MM.1S (cell line): ENCODE data around the gene SRPK2.

Experiments
- DNase-seq: peaks from one replicate; pipeline ENCODE4 v3.0.0-alpha.2; 2015
- H2AFZ ChIP-seq: fragments of 300-600 bp; sonication (generic); 2 replicates; pipeline ENCODE4 v1.6.0; 2016; ENCODE audit warnings: antibody characterized with exemption, low read length
- H3F3A ChIP-seq: fragments of 300-600 bp; sonication (generic); 2 replicates; pipeline ENCODE4 v1.6.1; 2016; ENCODE audit warnings: mild to moderate bottlenecking, antibody characterized with exemption, low read length, moderate library complexity, mixed read lengths; ENCODE audit not compliant: insufficient read depth
- H3K27ac ChIP-seq: fragments of 300-600 bp; sonication (generic); 2 replicates; pipeline ENCODE4 v1.5.1; 2016; ENCODE audit warnings: mild to moderate bottlenecking, low read length
- H3K27me3 ChIP-seq: fragments of 300-600 bp; sonication (generic); replicated peaks from 2 replicates; pipeline ENCODE4 v1.6.0; 2016; ENCODE audit warnings: low read length; ENCODE audit not compliant: insufficient read depth
- H3K36me3 ChIP-seq: fragments of 300-600 bp; sonication (generic); replicated peaks from 2 replicates; pipeline ENCODE4 v1.6.1; 2016; ENCODE audit warnings: mild to moderate bottlenecking, low read length, mixed read lengths; ENCODE audit not compliant: insufficient read depth
- H3K4me1 ChIP-seq: fragments of 300-600 bp; sonication (generic); 2 replicates; pipeline ENCODE4 v1.6.1; 2016; ENCODE audit warnings: low read length, mixed read lengths
- H3K4me2 ChIP-seq: fragments of 300-600 bp; sonication (generic); 2 replicates; pipeline ENCODE4 v1.6.0; 2016; ENCODE audit warnings: low read depth, low read length
- H3K4me3 ChIP-seq: fragments of 300-600 bp; sonication (generic); 2 replicates; pipeline ENCODE4 v1.5.1; 2016; ENCODE audit warnings: low read length, mixed read lengths
- H3K79me2 ChIP-seq: fragments of 300-600 bp; sonication (generic); 2 replicates; pipeline ENCODE4 v1.6.1; 2016; ENCODE audit warnings: mixed run types, low read length, mixed read lengths
- H3K9ac ChIP-seq: fragments of 300-600 bp; sonication (generic); 2 replicates; pipeline ENCODE4 v1.6.1; 2016; ENCODE audit warnings: low read length, mixed read lengths
- H3K9me2 ChIP-seq: fragments of 300-600 bp; sonication (generic); replicated peaks from 2 replicates; pipeline ENCODE4 v1.6.1; 2016; ENCODE audit warnings: mild to moderate bottlenecking, low read length, mixed read lengths; ENCODE audit not compliant: insufficient read depth
- H3K9me3 ChIP-seq: fragments of 300-600 bp; sonication (generic); replicated peaks from 2 replicates; pipeline ENCODE4 v1.6.1; 2016; ENCODE audit warnings: mild to moderate bottlenecking, low read length, mixed read lengths; ENCODE audit not compliant: insufficient read depth
- H4K20me1 ChIP-seq: fragments of 300-600 bp; sonication (generic); 2 replicates; pipeline ENCODE4 v1.6.1; 2016; ENCODE audit warnings: mild to moderate bottlenecking, low read length, moderate library complexity, mixed read lengths; ENCODE audit not compliant: insufficient read depth
- CTCF ChIP-seq: fragments of 300-600 bp; sonication (generic); IDR thresholded peaks from 2 replicates; pipeline ENCODE4 v1.5.1; 2016; ENCODE audit warnings: antibody characterized with exemption, low read length, mixed read lengths
- EZH2 ChIP-seq: fragments of 300-600 bp; sonication (generic); optimal IDR thresholded peaks from 2 replicates; pipeline ENCODE3; 2017; ENCODE audit warnings: low read depth, mild to moderate bottlenecking, antibody characterized with exemption, low read length, mixed read lengths
- EZH2phosphoT487 ChIP-seq: fragments of 300-600 bp; sonication (generic); IDR thresholded peaks from 2 replicates; pipeline ENCODE4 v1.6.1; 2018; ENCODE audit warnings: antibody characterized with exemption, low read length

SRPK2 gene

GRCh38 chr7:105180002-105180401 is 208.7 kb downstream of the SRPK2 start:
- Histone ChIP-seq H3K27ac (no peak overlapping the region), H3K79me2 (peaks cover 88% of the 10 kb centered on the region), H3K9me2 (no peaks in the 10 kb centered on the region), H3K27me3 (no peaks in the 10 kb centered on the region), H3F3A (no peaks in the 10 kb centered on the region), H4K20me1 (no peaks in the 10 kb centered on the region), H3K4me3 (no peak overlapping the region), H3K9me3 (no peaks in the 10 kb centered on the region), H2AFZ (no peak overlapping the region), H3K9ac (no peak overlapping the region), H3K36me3 (no peaks in the 10 kb centered on the region), H3K4me1 (no peaks in the 10 kb centered on the region), H3K4me2 (no peak overlapping the region)
- no peak for DNase-seq
- TF ChIP-seq CTCF (no peak), EZH2 (no peak), EZH2phosphoT487 (no peak)

GRCh38 chr7:105178928-105179541 is 209.7 kb downstream of the SRPK2 start:
- Histone ChIP-seq H3K4me2 (no peak overlapping the region), H3K9me3 (no peaks in the 10 kb centered on the region), H4K20me1 (no peaks in the 10 kb centered on the region), H3K9me2 (no peaks in the 10 kb centered on the region), H2AFZ (no peak overlapping the region), H3K27ac (no peak overlapping the region), H3K9ac (no peak overlapping the region), H3K4me1 (peaks cover 6% of the 10 kb centered on the region), H3K4me3 (no peak overlapping the region), H3K79me2 (peaks cover 88% of the 10 kb centered on the region), H3K27me3 (no peaks in the 10 kb centered on the region), H3K36me3 (no peaks in the 10 kb centered on the region), H3F3A (0 out of 2 replicates have a peak, but pooled peaks cover 3% of the 10 kb centered on the region)
- no peak for DNase-seq
- TF ChIP-seq EZH2phosphoT487 (no peak), CTCF (no peak)

- Histone ChIP-seq H3K4me3 (no peak overlapping the region), H3K27ac (no peak overlapping the region), H3K9ac (no peak overlapping the region), H3K4me2 (no peak overlapping the region), H3K27me3 (no peaks in the 10 kb centered on the region), H4K20me1 (peaks cover 4% of the 10 kb centered on the region; the same call in 1 of the 2 replicates), H3F3A (0 out of 2 replicates have a peak, but pooled peaks cover 3% of the 10 kb centered on the region), H2AFZ (no peak overlapping the region), H3K79me2 (peaks cover 89% of the 10 kb centered on the region), H3K36me3 (no peaks in the 10 kb centered on the region), H3K9me3 (no peaks in the 10 kb centered on the region), H3K4me1 (peaks cover 6% of the 10 kb centered on the region), H3K9me2 (no peaks in the 10 kb centered on the region)
- TF ChIP-seq EZH2phosphoT487 (no peak), EZH2 (no peak), CTCF (no peak)
- no peak for DNase-seq
Measured at GRCh38 chr7:105178177-105178576, 210.5 kb downstream of the SRPK2 start.
